MM.1S (cell line): ENCODE results near the gene PI3.

Experiments
- CTCF ChIP-seq: fragments of 300-600 bp; sonication (generic); IDR thresholded peaks from 2 replicates; pipeline ENCODE4 v1.5.1; 2016; ENCODE audit warnings: antibody characterized with exemption, low read length, mixed read lengths
- EZH2 ChIP-seq: fragments of 300-600 bp; sonication (generic); optimal IDR thresholded peaks from 2 replicates; pipeline ENCODE3; 2017; ENCODE audit warnings: low read depth, mild to moderate bottlenecking, antibody characterized with exemption, low read length, mixed read lengths
- EZH2phosphoT487 ChIP-seq: fragments of 300-600 bp; sonication (generic); IDR thresholded peaks from 2 replicates; pipeline ENCODE4 v1.6.1; 2018; ENCODE audit warnings: antibody characterized with exemption, low read length

- no peak for TF ChIP-seq CTCF
- TF ChIP-seq EZH2: no peak
- TF ChIP-seq EZH2phosphoT487: no peak
Observed at GRCh38 chr20:45153752-45154151, 20.9 kb upstream of the PI3 start.
